Left hindlimb (tissue), 1 donor: ENCODE results near the gene DUS2.
"Not testable (repeated sequence)": the region's sequence is repeated elsewhere in the genome, so short reads cannot be mapped to it uniquely, and the experiment has no call there.

Source experiments
- DNase-seq: peaks from one replicate; pipeline ENCODE4 v3.0.0-alpha.2; 2018

The DUS2 gene

DNA sequence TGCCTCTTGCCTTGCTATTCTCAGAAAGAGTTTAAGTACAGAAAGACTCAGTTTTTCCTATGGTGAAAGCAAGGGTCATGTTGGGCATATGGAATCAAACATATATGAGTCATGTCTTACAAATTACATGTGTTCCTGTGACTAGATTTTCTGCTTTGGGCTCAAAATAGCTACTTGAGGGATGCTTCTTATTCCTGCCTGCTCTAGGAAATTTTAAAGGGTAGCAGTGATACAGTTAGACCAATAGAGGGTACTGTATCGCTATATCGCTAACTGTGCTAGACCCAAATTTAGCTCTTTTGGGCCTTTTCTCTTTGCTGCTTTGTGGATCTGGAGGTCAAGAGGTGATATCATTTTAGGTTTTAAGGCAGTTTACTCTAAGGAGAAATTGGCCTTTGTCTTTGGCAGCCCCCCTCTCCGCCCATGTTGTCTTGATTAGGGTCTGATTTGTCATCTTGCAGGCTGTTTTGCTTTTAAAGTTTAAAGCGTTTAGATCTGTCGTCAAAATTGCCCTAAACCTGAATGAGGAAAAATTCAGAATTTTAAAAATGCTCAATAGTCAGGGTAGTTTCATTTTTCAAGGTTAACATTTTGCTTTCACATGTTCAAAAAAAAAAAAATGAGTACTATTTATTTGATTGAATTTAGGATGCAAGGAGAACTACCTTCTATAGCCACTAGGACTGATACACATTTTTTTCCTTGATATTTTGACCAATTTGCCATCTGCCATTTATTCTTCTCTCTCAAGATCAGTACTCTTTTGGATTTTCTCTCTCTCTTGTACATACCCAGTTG is 70.9 kb downstream of the DUS2 start:
- no peak for DNase-seq

DNA sequence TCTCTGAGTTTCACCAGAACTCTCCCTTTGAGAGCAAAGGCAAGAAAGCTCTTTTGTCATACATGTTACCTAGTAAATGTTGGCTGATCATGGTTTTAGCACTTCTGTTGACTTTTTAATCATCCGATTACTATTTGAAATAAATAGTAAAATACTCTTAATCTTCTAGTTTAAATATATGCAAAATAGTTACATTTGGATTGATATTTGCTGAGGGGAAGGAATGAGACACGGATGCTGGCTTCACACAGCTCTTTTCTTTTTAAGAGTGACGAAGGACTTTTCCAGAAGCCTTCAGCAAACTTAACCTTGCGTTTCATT is 71.5 kb downstream of the DUS2 start:
- DNase-seq = no peak

GRCh38 chr16:68096491-68096890 is 73.4 kb downstream of the DUS2 start:
- no peak for DNase-seq

GRCh38 chr16:68097088-68097487 is 74.0 kb downstream of the DUS2 start:
- no peak for DNase-seq

DNA sequence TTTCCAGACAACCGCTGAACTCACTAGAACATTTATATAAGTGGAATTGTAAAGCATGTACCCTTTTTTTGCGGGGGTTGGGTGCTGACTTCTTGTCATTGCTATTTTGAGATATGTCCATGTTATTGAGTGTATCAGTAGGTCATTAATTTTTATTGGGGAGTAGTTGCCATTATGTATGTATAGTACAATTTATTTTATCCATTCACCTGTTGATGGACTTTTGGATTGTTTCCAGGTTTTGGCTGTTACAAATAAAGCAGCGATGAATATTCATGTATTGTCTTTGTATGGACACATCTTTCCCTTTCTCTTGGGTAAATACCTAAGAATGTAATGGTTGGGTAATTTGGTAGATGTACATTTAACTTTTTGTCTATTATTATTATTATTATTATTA is 74.8 kb downstream of the DUS2 start:
- no peak for DNase-seq

DNA sequence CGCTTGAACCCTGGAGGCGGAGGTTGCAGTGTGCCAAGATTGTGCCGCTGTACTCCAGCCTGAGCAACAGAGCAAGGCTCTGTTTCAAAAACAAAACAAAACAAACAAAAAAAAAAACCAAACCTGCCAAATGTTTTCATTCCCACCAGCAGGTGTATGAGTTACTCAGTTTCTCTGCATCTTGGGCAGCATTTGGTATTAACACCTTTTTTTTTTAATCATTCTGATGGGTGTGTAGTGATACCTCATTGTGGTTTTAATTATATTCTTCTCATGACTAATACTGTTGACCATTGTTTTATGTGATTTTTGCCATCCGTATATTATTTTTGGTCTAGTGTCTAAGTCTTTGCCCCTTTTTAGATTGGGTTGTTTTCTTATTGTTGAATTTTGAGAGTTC is 77.4 kb downstream of the DUS2 start:
- no peak for DNase-seq

- DNase-seq = no peak
These were observed 82.5 kb downstream of the DUS2 start for GRCh38 chr16:68105611-68106010.

DNA sequence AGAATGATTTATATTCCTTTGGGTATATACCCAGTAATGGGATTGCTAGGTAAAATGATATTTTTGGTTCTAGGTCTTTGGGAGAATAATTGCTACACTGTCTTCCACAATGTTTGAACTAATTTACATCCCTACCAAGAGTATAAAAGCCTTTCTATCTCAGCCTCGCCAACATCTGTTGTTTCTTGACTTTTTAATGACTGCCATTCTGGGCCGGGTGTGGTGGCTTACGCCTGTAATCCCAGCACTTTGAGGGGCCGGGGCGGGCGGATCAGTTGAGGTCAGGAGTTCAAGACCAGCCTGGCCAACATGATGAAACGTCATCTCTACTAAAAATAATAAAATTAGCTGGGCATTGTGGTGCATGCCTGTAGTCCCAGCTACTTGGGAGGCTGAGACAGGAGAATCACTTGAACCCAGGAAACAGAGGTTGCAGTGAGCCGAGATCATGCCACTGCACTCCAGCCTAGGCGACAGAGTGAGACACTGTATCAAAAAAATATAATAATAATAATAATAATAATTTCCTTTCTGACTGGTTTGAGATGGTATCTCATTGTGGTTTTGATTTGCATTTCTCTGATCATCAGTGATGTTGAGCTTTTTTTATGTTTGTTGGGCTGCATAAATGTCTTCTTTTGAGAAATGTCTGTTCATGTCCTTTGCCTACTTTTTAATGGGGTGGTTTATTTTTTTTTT is 84.3 kb downstream of the DUS2 start:
- not testable (repeated sequence) for DNase-seq

DNA sequence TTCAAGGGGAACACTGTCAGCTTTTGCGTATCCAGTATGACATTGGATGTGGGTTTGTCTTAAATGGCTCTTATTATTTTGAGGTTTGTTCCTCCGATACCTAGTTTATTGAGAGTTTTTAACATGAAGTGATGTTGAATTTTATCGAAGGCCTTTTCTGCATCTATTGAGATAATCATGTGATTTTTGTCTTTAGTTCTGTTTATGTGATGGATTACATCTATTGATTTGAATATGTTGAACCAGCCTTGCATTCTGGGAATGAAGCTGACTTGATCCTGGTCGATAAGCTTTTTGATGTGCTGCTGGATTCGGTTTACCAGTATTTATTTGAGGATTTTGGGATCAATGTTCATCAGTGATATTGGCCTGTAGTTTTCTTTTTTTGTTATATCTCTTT is 86.1 kb downstream of the DUS2 start:
- not testable (repeated sequence) for DNase-seq

DNA sequence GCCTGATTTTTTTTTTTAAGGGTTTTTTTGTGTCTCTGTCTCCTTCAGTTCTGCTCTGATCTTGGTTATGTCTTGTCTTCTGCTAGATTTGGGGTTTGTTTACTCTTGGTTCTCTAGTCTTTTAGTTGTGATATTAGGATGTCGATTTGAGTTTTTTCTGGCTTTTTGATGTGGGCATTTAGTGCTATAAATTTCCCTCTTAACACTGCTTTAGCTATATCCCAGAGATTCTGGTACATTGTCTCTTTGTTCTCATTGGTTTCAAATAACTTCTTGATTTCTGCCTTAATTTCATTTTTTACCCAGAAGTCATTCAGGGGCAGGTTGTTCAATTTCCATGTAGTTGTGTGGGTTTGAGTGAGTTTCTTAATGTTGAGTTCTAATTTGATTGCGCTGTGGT is 87.5 kb downstream of the DUS2 start:
- DNase-seq = not testable (repeated sequence)

DNA sequence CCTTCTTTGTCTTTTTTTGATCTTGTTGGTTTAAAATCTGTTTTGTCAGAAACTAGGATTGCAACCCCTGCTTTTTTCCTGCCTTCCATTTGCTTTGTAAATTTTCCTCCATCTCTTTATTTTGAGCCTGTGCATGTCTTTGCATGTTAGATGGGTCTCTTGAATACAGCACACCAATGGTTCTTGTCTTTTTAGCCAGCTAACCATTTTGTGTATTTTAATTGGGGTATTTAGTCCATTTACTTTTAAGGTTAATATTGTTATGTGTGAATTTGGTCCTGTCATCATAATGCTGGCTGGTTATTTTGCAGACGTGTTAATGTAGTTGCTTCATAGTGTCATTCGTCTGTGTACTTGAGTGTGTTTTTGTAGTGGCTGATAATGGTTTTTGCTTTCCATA is 88.3 kb downstream of the DUS2 start:
- no peak for DNase-seq

- DNase-seq = no peak
These were observed 90.1 kb downstream of the DUS2 start for GRCh38 chr16:68113059-68113761.

DNA sequence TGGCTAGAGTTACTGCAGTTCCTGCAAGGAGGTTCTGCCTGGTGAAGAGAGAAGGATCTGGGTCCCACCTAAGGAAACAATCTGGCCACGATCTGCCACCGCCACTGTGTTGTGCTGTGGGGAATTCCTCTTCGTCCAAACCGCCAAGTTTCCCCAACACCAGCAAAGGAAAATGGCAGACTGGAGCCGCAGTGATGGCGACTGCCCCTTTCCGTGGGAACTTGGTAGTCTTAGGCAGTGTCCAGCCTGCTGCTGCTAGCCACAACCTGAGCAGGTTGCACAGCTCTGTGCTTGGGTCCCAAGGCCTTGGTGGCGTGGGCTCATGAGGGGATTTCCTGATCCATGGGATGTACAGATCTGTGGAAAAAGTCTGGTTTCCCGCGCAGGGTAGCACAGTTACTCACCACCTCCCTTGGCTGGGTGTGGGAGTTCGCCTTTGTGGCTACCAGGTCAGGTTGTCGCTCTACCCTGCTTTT is 90.7 kb downstream of the DUS2 start:
- no peak for DNase-seq

- not testable (repeated sequence) for DNase-seq
These were observed 91.9 kb downstream of the DUS2 start for GRCh38 chr16:68114939-68115338.

DNA sequence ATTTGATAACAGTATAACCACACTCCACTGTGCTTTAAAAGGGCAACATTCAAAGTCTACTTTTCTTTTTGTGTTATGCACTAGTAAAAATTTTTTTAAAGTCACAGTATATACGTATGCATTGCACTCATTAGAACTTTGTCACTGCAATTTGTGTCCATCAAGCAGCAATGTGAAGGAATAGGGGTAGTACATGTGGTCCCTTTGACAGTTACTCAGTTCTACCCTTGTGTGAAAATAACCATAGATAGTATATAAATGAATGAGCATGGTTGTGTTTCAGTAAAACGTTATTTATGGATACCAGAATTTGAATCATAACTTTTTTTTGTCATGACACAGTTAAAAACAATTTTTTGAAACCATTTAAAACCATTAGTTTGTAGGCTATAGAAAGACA is 92.8 kb downstream of the DUS2 start:
- no peak for DNase-seq

DNA sequence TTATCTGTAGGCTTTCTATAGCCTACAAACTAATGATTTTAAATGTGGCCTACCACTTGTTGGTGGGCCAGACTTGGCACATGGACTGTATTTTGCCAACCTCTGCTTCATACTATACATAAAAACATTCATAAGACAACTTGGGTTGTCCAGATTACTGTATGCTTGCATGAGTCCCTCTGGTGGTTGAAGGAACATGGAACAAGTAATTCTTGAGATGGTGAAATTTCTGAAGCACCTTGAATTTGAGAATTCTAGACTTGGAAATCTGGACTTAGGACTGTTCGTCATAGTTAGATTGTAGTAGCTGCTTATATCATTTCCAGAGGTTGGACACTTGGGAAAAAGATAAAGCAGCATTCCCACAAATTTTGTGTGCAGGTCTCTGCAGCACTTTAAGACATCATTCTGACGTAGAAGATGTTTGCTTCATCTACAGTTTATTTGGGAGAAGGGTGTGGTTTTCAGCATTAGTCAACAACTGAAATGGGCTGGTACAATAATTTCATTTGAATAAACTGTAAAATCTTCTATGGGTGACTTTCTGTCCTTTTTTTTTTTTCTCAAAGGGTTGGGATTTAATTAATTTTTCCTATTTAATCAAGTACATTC is 93.3 kb downstream of the DUS2 start:
- no peak for DNase-seq

DNA sequence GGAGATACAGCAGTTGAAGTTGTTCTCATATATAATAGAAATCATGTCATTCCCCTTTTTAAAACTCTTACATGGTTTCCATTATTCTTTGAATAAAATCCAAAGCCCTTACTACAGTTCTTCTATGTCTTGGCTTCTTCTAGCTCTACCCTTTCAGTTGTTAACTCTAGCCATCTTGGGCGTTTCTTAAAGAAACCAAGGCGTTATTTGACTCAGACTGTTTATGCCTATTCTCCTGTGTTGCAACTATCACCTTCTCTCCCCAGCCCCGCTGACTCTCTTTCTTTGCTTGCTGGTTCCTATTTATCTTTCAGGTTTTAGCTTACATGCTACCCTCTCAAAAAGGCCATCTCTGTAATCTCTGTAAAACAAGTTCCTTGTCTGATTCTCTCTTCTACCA is 94.8 kb downstream of the DUS2 start:
- DNase-seq = no peak

- DNase-seq = not testable (repeated sequence)
These were observed 95.9 kb downstream of the DUS2 start for GRCh38 chr16:68118954-68119353.

GRCh38 chr16:68120496-68120895 is 97.4 kb downstream of the DUS2 start:
- not testable (repeated sequence) for DNase-seq

GRCh38 chr16:68126395-68126794 is 103.3 kb downstream of the DUS2 start:
- DNase-seq = no peak

GRCh38 chr16:68128577-68129305 is 105.7 kb downstream of the DUS2 start:
- no peak for DNase-seq
